G401 (cell line): ENCODE results near the gene USP24. TPM values are rescaled to one million over a fixed set of nuclear protein-coding genes. Genes with fewer than 3 reads are reported as not detected.
"Not testable (repeated sequence)": the region's sequence is repeated elsewhere in the genome, so short reads cannot be mapped to it uniquely, and the experiment has no call there.

ENCODE experiments used
- DNase-seq: peaks from one replicate; pipeline ENCODE4 v3.0.0-alpha.2; 2015; ENCODE audit warnings: low spot score
- in situ Hi-C: cut with HindIII; loops from 2 replicates; pipeline ENCODE4 v1.10.0; 2016; ENCODE audit warnings: low sequenced_read_pairs, mixed read lengths
- total RNA-seq: library from RNA; depleted of rRNA; stranded (reverse); fragments of >200 nt; shearing (Covaris generic); gene quantifications from 2 replicates; pipeline ENCODE4 v1.2.3, GENCODE V29; 2014

The USP24 gene
- total RNA-seq, 1 experiment from 2014 or later: 20.8 TPM

GRCh38 chr1:55140137-55140536, 75.0 kb downstream of the USP24 start:
- in situ Hi-C loops: no loop called here
- no peak for DNase-seq

GRCh38 chr1:55138823-55139222, 76.3 kb downstream of the USP24 start:
- no peak for DNase-seq
- in situ Hi-C loops: no loop called here

DNA sequence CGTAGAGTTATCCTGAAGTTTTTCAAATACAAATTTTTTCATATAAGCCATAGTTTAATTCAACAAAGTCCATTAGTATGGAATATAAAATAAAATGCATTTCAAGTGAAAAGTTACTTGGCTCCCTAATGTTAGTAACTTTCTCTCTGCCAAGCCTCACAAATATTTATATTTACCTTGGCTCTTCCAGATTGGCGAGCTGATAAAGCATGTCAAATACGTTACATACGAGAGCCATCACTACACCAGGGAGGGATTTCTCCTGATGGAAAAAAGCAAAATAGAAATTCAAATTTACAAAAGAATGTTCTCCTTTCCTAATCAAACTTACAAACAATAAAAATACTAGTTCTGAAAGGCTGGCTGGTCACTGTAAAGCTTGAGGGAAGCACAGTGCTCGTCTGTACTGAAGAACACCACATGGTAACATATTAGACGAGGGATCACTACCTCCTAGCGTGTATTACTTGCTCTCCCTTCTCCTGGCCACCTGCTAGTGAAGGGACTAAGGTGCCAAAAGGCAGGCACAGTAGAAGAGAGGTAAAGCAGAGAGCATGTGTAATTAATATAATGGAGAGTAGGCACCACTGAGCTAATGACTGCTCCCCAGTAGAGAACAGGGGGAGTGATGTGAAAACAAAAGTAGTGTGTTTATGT, 80.9 kb downstream of the USP24 start:
- in situ Hi-C loops: no loop called here

DNA sequence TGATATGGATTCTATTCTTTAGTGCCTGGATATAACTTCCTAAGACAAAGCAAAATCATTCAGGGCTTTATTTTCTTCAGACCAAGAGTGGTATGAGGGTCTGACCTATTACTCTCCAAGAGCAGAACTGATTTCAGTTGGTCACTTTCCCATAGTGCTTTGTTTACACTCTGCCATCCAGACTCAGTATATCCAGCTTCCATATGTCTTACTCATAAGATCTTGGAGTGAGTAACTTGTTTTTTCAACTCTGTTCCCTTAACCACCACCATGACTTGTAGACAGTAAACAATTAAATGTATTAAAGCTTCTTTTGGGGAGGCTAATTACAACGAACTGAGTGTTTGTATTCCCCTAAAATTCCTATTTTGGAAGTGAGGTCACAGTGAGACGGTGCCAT, 83.4 kb downstream of the USP24 start:
- in situ Hi-C loops: no loop called here
- DNase-seq: no peak

More for the DNA sequence above, 80.9 kb downstream of the USP24 start:
- DNase-seq: peak; percentile 41

DNA sequence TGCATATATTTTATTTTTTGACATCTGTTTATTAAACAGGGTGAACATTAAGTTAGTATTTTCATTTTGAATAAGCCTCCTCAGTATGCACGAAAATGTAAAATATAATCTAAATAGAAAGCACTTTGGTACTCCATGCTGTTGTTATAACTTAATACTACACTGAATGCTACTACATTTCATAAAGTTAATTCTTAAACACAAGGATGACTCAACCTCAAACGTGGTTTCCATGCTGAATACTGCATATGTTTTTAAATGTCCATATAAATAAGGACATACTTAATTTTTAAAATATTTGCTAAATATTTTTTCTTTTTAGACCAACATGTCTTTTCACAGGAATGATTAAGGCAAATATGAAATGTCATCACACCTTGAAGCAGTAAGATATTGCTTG, 83.9 kb downstream of the USP24 start:
- DNase-seq: no peak
- in situ Hi-C loops: no loop called here

- DNase-seq: no peak
- in situ Hi-C loops: no loop called here
Observed at GRCh38 chr1:55129194-55129728, 85.9 kb downstream of the USP24 start.

GRCh38 chr1:55128418-55128995, 86.7 kb downstream of the USP24 start:
- in situ Hi-C loops: no loop called here

GRCh38 chr1:55127827-55128343, 87.3 kb downstream of the USP24 start:
- no peak for DNase-seq
- in situ Hi-C loops: no loop called here

More at GRCh38 chr1:55128418-55128995, 86.7 kb downstream of the USP24 start:
- DNase-seq: no peak

- in situ Hi-C loops: no loop called here
- DNase-seq: no peak
Observed at GRCh38 chr1:55124470-55124869, 90.7 kb downstream of the USP24 start.

- no peak for DNase-seq
- in situ Hi-C loops: no loop called here
Observed at GRCh38 chr1:55120538-55120937, 94.6 kb downstream of the USP24 start.

DNA sequence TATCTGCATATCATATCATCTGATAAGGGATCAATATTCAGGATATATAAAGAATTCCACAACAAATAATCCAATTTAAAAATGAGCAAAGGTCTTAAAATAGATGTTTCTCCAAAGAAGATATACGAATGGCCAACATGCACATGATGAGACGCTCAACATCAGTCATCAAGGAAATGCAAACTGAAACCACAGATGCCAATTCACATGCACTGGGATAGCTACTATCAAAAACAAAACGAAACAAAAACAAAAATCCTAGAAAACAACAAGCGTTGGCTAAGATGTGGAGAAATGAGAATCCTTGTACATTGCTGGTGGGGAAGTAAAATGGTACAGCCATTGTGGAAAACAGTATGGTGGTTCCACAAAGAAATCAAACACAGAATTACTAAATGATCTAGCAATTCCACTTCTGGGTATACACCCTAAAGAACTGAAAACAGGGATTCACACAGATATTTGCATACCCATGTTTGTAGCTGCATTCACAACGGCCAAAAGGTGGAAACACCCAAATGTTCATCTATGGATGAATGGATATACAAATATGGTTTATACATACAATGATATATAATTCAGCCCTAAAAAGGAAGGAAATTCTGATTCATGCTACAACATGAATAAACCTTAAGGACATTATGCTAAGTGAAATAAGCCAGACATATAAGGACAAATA, 96.4 kb downstream of the USP24 start:
- no peak for DNase-seq
- in situ Hi-C loops: no loop called here

- DNase-seq: no peak
- in situ Hi-C loops: no loop called here
Observed at GRCh38 chr1:55117941-55118340, 97.2 kb downstream of the USP24 start.

- DNase-seq, in situ Hi-C loops: not testable (repeated sequence)
Observed at GRCh38 chr1:55109005-55109404, 106.2 kb downstream of the USP24 start.

GRCh38 chr1:55107101-55107500, 108.1 kb downstream of the USP24 start:
- DNase-seq: no peak
- in situ Hi-C loops: no loop called here

- in situ Hi-C loops: no loop called here
Observed at GRCh38 chr1:55103891-55104290, 111.3 kb downstream of the USP24 start.

GRCh38 chr1:55095095-55095494, 120.1 kb downstream of the USP24 start:
- DNase-seq: no peak
- in situ Hi-C loops: no loop called here

More at GRCh38 chr1:55103891-55104290, 111.3 kb downstream of the USP24 start:
- no peak for DNase-seq

DNA sequence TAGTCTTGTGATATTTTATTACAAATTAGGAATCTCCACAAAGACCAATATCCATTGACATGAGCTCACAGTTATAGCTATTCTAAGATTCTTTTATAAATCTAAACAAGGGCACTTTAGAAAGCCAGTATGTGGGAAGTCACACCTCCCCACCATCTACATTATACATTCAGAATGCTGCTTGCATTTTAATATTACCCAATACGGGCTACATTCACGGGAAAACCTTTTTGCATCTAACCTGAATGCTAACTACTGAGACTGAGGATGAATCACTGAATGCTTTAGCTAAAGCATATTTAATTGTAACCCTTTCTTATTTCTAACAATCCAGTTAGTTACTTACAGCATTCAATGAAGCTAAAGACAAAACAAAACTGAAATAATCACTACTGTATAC, 122.7 kb downstream of the USP24 start:
- DNase-seq: no peak
- in situ Hi-C loops: no loop called here

DNA sequence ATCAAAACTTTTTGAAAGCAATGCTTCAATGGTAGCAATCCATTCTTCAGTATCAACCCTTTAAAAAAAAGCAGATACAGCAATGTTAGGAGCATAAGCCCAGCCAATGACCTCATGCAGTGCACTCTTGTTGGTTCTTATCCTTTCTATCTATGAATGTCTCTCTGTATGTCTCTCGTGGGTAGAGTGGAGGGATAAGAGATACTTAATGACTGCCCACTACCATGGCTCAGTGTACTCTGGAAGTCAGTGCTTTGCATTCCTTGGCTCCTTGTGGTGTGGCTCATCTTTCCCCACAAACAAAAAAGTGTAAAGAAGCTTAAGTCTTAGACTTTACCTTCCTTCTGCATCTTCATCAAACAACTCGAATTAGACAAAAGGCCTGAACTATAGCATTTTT, 125.5 kb downstream of the USP24 start:
- DNase-seq: no peak
- in situ Hi-C loops: no loop called here

DNA sequence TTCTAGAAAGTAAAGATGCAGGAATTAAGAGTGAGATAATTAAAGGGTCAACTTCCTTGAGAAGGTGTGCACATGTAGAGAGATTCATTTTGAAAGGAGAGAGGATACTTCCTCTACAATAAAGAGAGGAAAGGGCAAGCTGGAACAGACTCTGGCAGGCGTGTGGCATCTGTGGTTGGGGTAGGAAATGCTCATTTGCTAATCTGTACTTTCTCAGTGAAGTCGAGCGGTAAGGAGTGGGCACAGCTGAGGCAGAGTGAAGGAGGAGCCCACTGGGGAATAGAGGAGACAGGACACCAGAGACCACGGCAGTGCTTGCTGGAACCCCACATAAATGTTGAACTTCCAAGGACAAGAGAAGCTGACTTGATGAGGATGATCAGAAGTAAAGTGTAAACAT, 126.8 kb downstream of the USP24 start:
- in situ Hi-C loops: no loop called here
- DNase-seq: no peak

DNA sequence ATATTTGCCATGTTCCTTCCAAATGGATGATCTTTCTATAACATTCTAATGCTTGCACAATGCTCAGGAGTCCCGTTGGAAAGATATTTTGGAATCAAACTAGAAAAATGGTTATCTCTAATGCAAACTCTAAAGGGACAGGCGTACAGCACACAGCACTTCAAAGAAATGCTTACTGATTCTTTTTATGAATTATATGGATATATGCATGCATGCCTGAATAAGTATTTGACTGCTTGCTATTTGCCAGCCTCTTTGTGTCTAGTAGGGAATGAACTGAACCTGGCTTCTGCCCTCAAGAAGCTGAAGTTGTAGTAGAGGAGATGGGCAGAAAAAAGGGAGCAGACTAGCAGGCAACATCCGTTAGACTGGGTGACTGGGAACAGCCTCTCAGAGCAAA, 127.7 kb downstream of the USP24 start:
- DNase-seq: no peak
- in situ Hi-C loops: no loop called here
